ENCODE results near the gene ATAD1. TPM values are rescaled to one million over a fixed set of nuclear protein-coding genes. Genes with fewer than 3 reads are reported as not detected.
A peak's percentile ranks its signal among the peaks of the same experiment; 100 is the strongest.
"Not testable (repeated sequence)": the region's sequence is repeated elsewhere in the genome, so short reads cannot be mapped to it uniquely, and the experiment has no call there.

Gene ATAD1
- total and polyA plus RNA-seq, 8 donors: 3.6 to 23.4 (median 16.0) TPM

- DNase-seq (no peak), ATAC-seq (no peak), FAIRE-seq (no peak)
- no peaks in the 10 kb centered on the region for H3K27me3 ChIP-seq
- H3K9me3 ChIP-seq: no peaks in the 10 kb centered on the region
- H3K27ac ChIP-seq: peak overlapping the region; percentile 76 to 98 (median 95)
- 0% methylated on average over 16 of the region's 16 CpGs for WGBS, 2 donors
- intact Hi-C loops (cut with DNase I): no loop called here
- TF ChIP-seq CTCF (IDR thresholded peaks at IDR 0.05): no peak
- no peaks in the 10 kb centered on the region for H3K36me3 ChIP-seq
- peak overlapping the region; percentile 77 to 99 (median 91) for H3K4me3 ChIP-seq
- peaks cover 7 to 19% (median 11%) of the 10 kb centered on the region in 3 donors for H3K4me1 ChIP-seq
Observed at GRCh38 chr10:87864496-87865059, 46.6 kb upstream of the ATAD1 start.

- peaks cover 4 to 13% (median 11%) of the 10 kb centered on the region in 3 donors for H3K4me1 ChIP-seq
- ATAC-seq; intact Hi-C loops (cut with DNase I); FAIRE-seq; H3K9me3 ChIP-seq; H3K36me3 ChIP-seq; H3K27me3 ChIP-seq: not testable (repeated sequence)
- WGBS, 2 donors: 0% methylated on average over 20 to 47 of the region's 47 CpGs
- peak overlapping the region; percentile 77 to 99 (median 91) for H3K4me3 ChIP-seq
- peak overlapping the region; percentile 76 to 98 (median 95) for H3K27ac ChIP-seq
- peak; percentile 20 to 71 (median 46) for DNase-seq
Observed at GRCh38 chr10:87863951-87864495, 46.0 kb upstream of the ATAD1 start.

GRCh38 chr10:87863053-87863943, 45.3 kb upstream of the ATAD1 start, which contains the start of the genes KLLN and PTEN:
Gene KLLN (minus strand): TSS chr10:87863533. CDS start chr10:87862487, 1,046 bp downstream.
Gene PTEN (plus strand): TSS chr10:87863625. CDS start chr10:87864470, 845 bp downstream.
- peak; percentile 87 to 94 (median 90) for DNase-seq
- ATAC-seq: peak; percentile 59 to 77 (median 71)
- WGBS, 2 donors: 0 to 1% methylated on average over 51 to 89 of the region's 89 CpGs
- H3K9me3 ChIP-seq: no peaks in the 10 kb centered on the region
- no peak for FAIRE-seq
- H3K4me3 ChIP-seq: peak within 1 kb of the TSS; percentile 77 to 99 (median 91)
- peaks cover 4 to 11% (median 7%) of the 10 kb centered on the region in 3 donors for H3K4me1 ChIP-seq
- H3K27ac ChIP-seq: peak within 1 kb of the TSS; percentile 76 to 98 (median 95)
- no peaks in the 10 kb centered on the region for H3K27me3 ChIP-seq
- no peaks in the 10 kb centered on the region for H3K36me3 ChIP-seq
- no peak for TF ChIP-seq CTCF (IDR thresholded peaks at IDR 0.05)
- intact Hi-C loops (cut with DNase I): no loop called here

GRCh38 chr10:87862679-87863052, 44.6 kb upstream of the ATAD1 start:
- H3K9me3 ChIP-seq: no peaks in the 10 kb centered on the region
- no peaks in the 10 kb centered on the region for H3K36me3 ChIP-seq
- intact Hi-C loops (cut with DNase I): no loop called here
- WGBS, 2 donors: 0% methylated on average over 21 of the region's 21 CpGs
- FAIRE-seq (no peak), DNase-seq (peak in 1 of 6 donors; percentile 44), ATAC-seq (peak; percentile 5 to 15 (median 8))
- peak overlapping the region; percentile 77 to 99 (median 91) for H3K4me3 ChIP-seq
- no peaks in the 10 kb centered on the region for H3K27me3 ChIP-seq
- peak overlapping the region; percentile 76 to 98 (median 95) for H3K27ac ChIP-seq
- H3K4me1 ChIP-seq: peaks cover 4 to 11% (median 7%) of the 10 kb centered on the region in 3 donors
- no peak for TF ChIP-seq CTCF (IDR thresholded peaks at IDR 0.05)
